Esophagus squamous epithelium (tissue), 4 donors: ENCODE results near the gene MEPE.

Experiments used
- POLR2A ChIP-seq, 4 donors: fragments of 450-650 bp; IDR thresholded peaks; one replicate each; pipeline ENCODE4 v1.6.1; 2017; ENCODE audit warnings: antibody characterized with exemption in 4 of 4, mild to moderate bottlenecking in 4 of 4, moderate library complexity in 3 of 4
- TF ChIP-seq, protein P1 (sequence below), 6 experiments: fragments of 450-650 bp in 4 of 6; fragments of 200-600 bp in 2 of 6; sonication (generic) in 2 of 6; IDR thresholded peaks; one replicate each; pipeline ENCODE4 v1.5.1; 2016 to 2019; ENCODE audit warnings: antibody characterized with exemption in 6 of 6, mild to moderate bottlenecking in 4 of 6, moderate library complexity in 4 of 6

GRCh38 chr4:87857789-87858188 lies 25.0 kb downstream of the MEPE start:
- TF ChIP-seq, protein P1, sequence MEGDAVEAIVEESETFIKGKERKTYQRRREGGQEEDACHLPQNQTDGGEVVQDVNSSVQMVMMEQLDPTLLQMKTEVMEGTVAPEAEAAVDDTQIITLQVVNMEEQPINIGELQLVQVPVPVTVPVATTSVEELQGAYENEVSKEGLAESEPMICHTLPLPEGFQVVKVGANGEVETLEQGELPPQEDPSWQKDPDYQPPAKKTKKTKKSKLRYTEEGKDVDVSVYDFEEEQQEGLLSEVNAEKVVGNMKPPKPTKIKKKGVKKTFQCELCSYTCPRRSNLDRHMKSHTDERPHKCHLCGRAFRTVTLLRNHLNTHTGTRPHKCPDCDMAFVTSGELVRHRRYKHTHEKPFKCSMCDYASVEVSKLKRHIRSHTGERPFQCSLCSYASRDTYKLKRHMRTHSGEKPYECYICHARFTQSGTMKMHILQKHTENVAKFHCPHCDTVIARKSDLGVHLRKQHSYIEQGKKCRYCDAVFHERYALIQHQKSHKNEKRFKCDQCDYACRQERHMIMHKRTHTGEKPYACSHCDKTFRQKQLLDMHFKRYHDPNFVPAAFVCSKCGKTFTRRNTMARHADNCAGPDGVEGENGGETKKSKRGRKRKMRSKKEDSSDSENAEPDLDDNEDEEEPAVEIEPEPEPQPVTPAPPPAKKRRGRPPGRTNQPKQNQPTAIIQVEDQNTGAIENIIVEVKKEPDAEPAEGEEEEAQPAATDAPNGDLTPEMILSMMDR (IDR thresholded peaks at IDR 0.05): no peak
- no peak for TF ChIP-seq POLR2A (IDR thresholded peaks at IDR 0.05)
